AG04449 (cell line): ENCODE data around the gene CALML6.

Source experiments
- CTCF ChIA-PET: fragments of 350-600 bp; formaldehyde crosslinking; extraction: SDS; loops from one replicate; lab custom pipeline; 2021; ENCODE audit warnings: antibody characterized with exemption; lab: Yijun Ruan, JAX
- POLR2A ChIA-PET: fragments of 400-600, 350-600 bp; formaldehyde crosslinking; extraction: SDS; loops from one replicate; lab custom pipeline; 2020; ENCODE audit warnings: antibody characterized with exemption, inconsistent platforms; lab: Yijun Ruan, JAX
- DNase-seq: peaks from one replicate; pipeline ENCODE4 v3.0.0-alpha.2; 2010; ENCODE audit warnings: low read depth, low spot score
- H3K4me3 ChIP-seq: 2 replicates; pipeline ENCODE4 v1.5.1; 2011; ENCODE audit warnings: low read depth, mild to moderate bottlenecking, control low read depth, low read length
- TF ChIP-seq, protein P1 (sequence below): IDR thresholded peaks from one replicate; pipeline ENCODE4 v1.5.1; 2011; ENCODE audit warnings: mild to moderate bottlenecking, moderate library complexity, low read length, control low read depth, inconsistent platforms; ENCODE audit not compliant: insufficient read depth; ENCODE audit errors: missing control alignments

CALML6 gene

DNA sequence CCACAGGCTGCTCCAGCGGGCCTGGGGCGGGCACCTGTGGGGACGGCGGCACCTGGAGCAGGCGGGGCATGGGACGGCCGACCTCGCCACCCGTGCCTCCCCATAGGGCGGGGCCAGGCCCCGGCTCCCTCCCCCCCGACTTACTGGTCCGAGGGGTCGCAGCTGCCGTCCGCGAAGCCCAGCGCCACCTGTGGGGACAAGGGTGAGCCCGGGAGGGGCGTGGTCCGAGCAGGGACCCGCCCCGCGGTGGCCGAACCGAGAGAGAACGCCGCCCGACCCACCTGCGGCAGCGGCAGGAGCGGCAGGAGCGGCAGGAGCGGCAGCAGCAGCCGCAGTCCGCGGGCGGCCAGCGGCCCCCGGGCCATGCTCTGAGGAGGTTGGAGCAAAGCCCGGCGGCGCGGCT is 3.8 kb downstream of the CALML6 start, which contains the start of gene TMEM52:
TMEM52 (minus strand) TSS at position 379 of the 403 bp plus-strand sequence; CDS start at position 365, 14 bp downstream.
- CTCF ChIA-PET: no interaction called here
- TF ChIP-seq, protein P1, sequence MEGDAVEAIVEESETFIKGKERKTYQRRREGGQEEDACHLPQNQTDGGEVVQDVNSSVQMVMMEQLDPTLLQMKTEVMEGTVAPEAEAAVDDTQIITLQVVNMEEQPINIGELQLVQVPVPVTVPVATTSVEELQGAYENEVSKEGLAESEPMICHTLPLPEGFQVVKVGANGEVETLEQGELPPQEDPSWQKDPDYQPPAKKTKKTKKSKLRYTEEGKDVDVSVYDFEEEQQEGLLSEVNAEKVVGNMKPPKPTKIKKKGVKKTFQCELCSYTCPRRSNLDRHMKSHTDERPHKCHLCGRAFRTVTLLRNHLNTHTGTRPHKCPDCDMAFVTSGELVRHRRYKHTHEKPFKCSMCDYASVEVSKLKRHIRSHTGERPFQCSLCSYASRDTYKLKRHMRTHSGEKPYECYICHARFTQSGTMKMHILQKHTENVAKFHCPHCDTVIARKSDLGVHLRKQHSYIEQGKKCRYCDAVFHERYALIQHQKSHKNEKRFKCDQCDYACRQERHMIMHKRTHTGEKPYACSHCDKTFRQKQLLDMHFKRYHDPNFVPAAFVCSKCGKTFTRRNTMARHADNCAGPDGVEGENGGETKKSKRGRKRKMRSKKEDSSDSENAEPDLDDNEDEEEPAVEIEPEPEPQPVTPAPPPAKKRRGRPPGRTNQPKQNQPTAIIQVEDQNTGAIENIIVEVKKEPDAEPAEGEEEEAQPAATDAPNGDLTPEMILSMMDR: no peak
- POLR2A ChIA-PET: no interaction called here
- peak within 1 kb of the TSS; percentile 54 for H3K4me3 ChIP-seq
- DNase-seq: no peak

DNA sequence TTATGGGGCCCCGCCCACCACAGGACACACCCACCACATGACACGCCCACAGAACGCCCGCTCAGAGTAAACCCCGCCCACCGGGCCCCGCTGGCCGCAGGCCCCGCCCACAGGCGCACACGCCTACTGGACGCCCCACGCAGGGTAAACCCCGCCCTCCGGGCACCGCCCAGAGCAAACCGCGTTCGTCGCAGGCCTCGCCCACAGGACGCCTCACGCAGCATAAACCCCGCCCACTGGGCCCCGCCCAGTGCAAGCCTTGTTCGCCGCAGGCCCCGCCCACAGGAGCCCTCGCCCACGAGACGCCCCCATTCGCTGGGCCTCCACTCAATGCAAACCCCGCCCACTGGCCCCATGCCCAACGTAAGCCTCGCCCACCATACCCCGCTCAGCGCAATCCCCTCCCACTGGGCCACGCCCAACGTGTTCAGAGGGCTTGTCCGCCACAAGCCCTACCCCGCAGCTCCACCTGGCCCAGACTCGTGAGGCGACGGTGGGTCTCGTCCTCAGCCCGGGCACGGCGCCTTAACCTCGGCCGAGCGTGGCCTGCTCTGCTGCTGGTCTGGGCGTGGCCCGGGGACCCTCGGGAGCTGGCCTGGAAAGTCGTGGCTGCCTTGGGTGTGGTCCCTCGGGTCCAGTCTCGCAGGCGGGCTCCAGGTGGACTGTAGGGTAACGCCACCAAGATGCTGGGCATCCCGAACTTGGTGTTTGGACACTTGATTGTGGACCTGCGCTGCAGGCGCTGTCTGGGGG is 4.4 kb downstream of the CALML6 start:
- H3K4me3 ChIP-seq: peak overlapping the region; percentile 54
- ChIA-PET POLR2A (no interaction called here), CTCF (interaction anchor here (1.3 kb wide), 1 partner anchor 11 kb away, joined by 4 read pairs; no protein-coding TSS in a partner anchor)
- TF ChIP-seq, protein P1: no peak
- peak; percentile 42 for DNase-seq

DNA sequence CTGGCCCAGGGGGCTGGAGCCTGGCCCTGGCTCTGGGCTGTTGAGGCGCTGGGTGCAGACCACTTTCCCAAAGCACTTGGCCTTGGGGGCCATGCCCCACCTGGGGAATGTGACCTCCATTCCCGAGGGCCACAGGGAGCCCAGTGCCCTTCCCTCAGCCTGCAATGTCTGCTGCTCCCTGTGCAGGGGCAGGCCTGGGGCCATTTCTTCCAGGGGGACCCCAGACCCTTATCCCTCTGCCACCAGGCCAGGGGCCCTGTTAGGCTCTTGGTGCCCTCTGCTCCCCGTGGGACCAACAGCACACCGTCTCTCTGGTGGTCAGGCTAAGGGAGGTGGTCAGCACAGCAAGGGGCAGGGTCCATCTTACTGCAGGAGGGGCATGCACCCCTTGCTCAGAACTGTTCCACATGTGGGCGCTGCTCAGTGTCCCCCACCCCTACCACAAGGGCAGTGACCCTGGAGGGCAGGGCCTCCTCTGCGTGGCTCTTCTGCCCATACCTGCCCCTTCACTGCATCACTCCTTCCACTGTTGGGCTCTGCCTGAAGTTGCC is 5.1 kb downstream of the CALML6 start:
- no peak overlapping the region for H3K4me3 ChIP-seq
- ChIA-PET CTCF (interaction anchor here (1.3 kb wide), 1 partner anchor 12 kb away, joined by 4 read pairs; no protein-coding TSS in a partner anchor), POLR2A (no interaction called here)
- TF ChIP-seq, protein P1: no peak
- DNase-seq: no peak

DNA sequence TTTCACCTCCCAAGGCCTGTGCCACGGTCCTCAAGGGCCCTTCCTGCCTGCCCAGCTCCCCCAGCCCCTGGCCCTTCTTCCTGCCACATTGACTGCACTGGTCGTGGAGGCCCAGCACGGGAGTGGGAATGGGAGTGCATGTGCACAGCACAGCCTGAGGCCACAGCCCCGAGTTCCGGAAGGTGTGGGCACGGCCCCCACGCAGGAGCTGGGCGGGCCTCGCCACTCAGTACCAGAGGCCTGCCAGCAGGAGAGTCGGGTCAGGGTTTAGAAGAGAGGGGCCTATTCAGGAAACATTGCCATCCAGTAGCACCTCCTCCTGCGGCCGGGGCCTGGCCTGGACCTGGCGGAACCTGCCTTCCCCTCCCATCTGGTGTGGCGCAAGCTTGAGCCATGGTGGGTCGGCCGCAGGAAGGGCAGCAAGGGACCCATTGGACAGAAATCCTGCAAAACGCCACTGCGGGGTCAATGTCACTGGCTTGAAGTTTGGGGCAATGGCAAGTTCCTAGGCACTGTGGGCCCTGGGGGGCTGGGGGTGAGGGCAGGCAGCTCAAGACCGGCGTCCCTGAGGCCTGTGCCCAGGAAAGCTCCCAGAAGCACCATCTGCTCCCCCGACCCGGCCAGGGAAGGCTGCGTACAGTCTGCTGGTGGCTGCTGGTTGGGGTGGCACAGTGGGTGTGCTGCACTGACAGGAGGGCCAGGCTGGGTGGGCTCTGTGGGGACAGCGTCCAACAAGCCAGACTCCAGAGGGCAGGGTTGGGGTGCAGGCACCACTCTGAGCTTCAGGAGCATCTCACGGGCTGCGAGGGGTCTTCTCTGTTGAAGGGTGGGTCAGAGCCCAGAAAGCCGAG is 5.8 kb downstream of the CALML6 start:
- POLR2A ChIA-PET: no interaction called here

DNA sequence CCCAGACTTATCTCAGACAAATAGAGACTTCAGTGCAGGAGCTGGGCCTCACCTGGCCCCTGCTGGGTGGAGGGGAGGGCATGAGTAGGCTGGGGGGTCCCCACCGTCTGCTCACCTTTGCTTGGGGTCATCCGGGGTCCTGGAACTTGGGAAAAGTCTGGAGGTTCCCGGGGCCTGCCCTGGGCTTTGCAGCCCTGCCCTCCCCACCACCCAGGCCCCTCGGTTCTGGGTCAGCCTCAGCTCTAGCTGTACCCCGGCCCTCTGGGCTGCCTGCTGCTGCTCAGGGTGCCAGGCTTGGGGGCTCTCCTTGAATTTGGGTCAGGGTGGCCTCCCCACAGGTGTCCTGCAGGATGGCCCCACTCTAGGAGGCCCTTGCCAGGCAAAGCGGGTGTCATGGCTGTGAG is 6.4 kb downstream of the CALML6 start:
- ChIA-PET CTCF (interaction anchor here (1.2 kb wide), 1 partner anchor 124 kb away, joined by 3 read pairs; no protein-coding TSS in a partner anchor), POLR2A (no interaction called here)
- H3K4me3 ChIP-seq: no peak overlapping the region
- TF ChIP-seq, protein P1: no peak
- no peak for DNase-seq

More for the DNA sequence above, 5.8 kb downstream of the CALML6 start:
- TF ChIP-seq, protein P1: no peak
- CTCF ChIA-PET: interaction anchor here (1.2 to 1.3 kb wide), 2 partner anchors 12 to 124 kb away, joined by 3 to 4 read pairs; no protein-coding TSS in a partner anchor
- DNase-seq: no peak
- no peak overlapping the region for H3K4me3 ChIP-seq
